ENCODE data around the gene KLF2.

KLF2 gene

DNA sequence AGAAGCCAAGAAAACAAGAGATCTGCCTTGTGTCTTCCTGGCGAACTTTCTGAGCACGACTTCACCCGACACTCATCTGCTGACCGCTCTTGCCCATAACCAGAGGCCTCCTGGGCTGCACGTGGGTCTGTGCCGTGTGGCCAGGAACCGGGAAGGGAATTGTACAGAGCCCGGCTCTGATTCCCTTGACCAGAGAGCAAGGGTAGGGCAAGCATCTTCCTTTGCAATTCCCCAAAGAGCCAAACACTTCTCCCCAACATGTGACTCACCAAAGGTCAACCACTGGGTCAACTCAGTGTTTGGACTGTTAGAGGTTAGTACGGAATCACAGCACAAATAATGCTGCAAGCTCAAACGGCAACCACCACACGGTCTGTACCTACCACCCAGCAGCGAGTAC is 48.9 kb downstream of the KLF2 start:
- no peaks in the 10 kb centered on the region for H3K9me2 ChIP-seq (replicated peaks; ENCODE audit: insufficient read depth, low read length)
- no peaks in the 10 kb centered on the region for H3K9me3 ChIP-seq (replicated peaks; ENCODE audit: insufficient read depth, low read length)
- H3F3A ChIP-seq (ENCODE audit: insufficient read depth, low read length): peaks cover 27% of the 10 kb centered on the region
- H3K27me3 ChIP-seq (replicated peaks; ENCODE audit: insufficient read depth, low read length): no peaks in the 10 kb centered on the region
- H3K4me2 ChIP-seq (ENCODE audit: low read depth, low read length): no peak overlapping the region
- no peak for TF ChIP-seq EZH2phosphoT487 (IDR thresholded peaks at IDR 0.05; ENCODE audit: low read length)
- TF ChIP-seq, protein P1, sequence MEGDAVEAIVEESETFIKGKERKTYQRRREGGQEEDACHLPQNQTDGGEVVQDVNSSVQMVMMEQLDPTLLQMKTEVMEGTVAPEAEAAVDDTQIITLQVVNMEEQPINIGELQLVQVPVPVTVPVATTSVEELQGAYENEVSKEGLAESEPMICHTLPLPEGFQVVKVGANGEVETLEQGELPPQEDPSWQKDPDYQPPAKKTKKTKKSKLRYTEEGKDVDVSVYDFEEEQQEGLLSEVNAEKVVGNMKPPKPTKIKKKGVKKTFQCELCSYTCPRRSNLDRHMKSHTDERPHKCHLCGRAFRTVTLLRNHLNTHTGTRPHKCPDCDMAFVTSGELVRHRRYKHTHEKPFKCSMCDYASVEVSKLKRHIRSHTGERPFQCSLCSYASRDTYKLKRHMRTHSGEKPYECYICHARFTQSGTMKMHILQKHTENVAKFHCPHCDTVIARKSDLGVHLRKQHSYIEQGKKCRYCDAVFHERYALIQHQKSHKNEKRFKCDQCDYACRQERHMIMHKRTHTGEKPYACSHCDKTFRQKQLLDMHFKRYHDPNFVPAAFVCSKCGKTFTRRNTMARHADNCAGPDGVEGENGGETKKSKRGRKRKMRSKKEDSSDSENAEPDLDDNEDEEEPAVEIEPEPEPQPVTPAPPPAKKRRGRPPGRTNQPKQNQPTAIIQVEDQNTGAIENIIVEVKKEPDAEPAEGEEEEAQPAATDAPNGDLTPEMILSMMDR (IDR thresholded peaks at IDR 0.05; ENCODE audit: low read length): no peak
- TF ChIP-seq EZH2 (optimal IDR thresholded peaks at IDR 0.05; ENCODE audit: low read depth, low read length): no peak
- peaks cover 6% of the 10 kb centered on the region for H3K79me2 ChIP-seq (ENCODE audit: low read length)
- peaks cover 50% of the 10 kb centered on the region for H3K4me1 ChIP-seq (ENCODE audit: low read length)
- DNase-seq: no peak
- H3K4me3 ChIP-seq (ENCODE audit: low read length): no peak overlapping the region
- H3K27ac ChIP-seq (ENCODE audit: low read length): peak overlapping the region; percentile 93; the same call in 1 of the 2 replicates
- no peaks in the 10 kb centered on the region for H4K20me1 ChIP-seq (ENCODE audit: insufficient read depth, low read length)
- H2AFZ ChIP-seq (ENCODE audit: low read length): no peak overlapping the region
- H3K36me3 ChIP-seq (replicated peaks; ENCODE audit: insufficient read depth, low read length): no peaks in the 10 kb centered on the region
- H3K9ac ChIP-seq (ENCODE audit: low read length): no peak overlapping the region

DNA sequence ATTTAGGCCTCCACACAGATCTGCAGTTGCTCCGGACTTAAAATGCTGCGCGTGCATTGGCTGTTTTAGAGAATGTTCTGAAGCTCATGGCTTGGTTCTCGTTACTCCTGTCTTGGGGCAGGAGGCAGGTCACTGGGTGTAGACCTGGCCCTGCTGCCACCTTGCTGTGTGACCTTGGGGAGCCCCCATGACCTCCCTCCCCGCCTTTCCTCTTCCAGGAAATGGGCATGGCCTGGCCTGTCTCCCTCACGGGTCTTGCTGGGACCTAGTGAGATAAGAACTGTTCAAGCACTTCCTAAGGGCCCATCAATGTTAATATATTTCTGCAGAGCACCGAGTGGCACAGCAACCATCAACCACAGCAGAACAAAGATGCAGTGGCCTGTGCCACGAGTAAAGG is 49.4 kb downstream of the KLF2 start:
- Histone ChIP-seq H3K9me3 (replicated peaks; ENCODE audit: insufficient read depth, low read length) (no peaks in the 10 kb centered on the region), H3F3A (ENCODE audit: insufficient read depth, low read length) (peaks cover 27% of the 10 kb centered on the region), H3K9me2 (replicated peaks; ENCODE audit: insufficient read depth, low read length) (no peaks in the 10 kb centered on the region), H3K4me3 (ENCODE audit: low read length) (no peak overlapping the region), H3K9ac (ENCODE audit: low read length) (no peak overlapping the region), H3K4me2 (ENCODE audit: low read depth, low read length) (no peak overlapping the region), H3K27me3 (replicated peaks; ENCODE audit: insufficient read depth, low read length) (no peaks in the 10 kb centered on the region), H3K4me1 (ENCODE audit: low read length) (peaks cover 45% of the 10 kb centered on the region), H3K27ac (ENCODE audit: low read length) (no peak overlapping the region), H3K79me2 (ENCODE audit: low read length) (peaks cover 2% of the 10 kb centered on the region; the same call in 1 of the 2 replicates), H4K20me1 (ENCODE audit: insufficient read depth, low read length) (no peaks in the 10 kb centered on the region), H2AFZ (ENCODE audit: low read length) (no peak overlapping the region), H3K36me3 (replicated peaks; ENCODE audit: insufficient read depth, low read length) (no peaks in the 10 kb centered on the region)
- TF ChIP-seq EZH2phosphoT487 (IDR thresholded peaks at IDR 0.05; ENCODE audit: low read length) (no peak), EZH2 (optimal IDR thresholded peaks at IDR 0.05; ENCODE audit: low read depth, low read length) (no peak)
- TF ChIP-seq, protein P1 (IDR thresholded peaks at IDR 0.05; ENCODE audit: low read length): no peak
- no peak for DNase-seq

DNA sequence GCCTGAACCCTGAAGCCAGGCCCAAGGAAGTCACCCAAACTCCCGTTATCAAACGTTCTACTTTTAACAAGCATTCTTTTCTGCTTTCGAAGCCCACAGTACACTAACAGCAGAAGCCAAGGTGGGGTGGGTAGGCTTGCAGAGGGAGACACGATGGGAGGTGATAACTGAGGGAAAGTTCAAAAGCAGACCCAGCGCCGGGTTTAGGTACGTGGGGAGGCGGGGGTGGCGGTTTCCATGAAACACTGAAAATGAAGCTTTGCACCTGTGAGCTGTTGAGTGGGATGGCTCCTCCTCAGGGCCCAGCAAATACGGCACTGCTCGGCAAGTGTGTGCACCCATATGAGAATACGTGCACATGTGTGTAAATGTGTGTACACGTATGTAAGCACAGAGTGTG is 49.8 kb downstream of the KLF2 start:
- H3K4me3 ChIP-seq (ENCODE audit: low read length): no peak overlapping the region
- no peaks in the 10 kb centered on the region for H3K9me2 ChIP-seq (replicated peaks; ENCODE audit: insufficient read depth, low read length)
- no peaks in the 10 kb centered on the region for H3K79me2 ChIP-seq (ENCODE audit: low read length)
- H3K27ac ChIP-seq (ENCODE audit: low read length): no peak overlapping the region
- no peaks in the 10 kb centered on the region for H3K27me3 ChIP-seq (replicated peaks; ENCODE audit: insufficient read depth, low read length)
- H3K9me3 ChIP-seq (replicated peaks; ENCODE audit: insufficient read depth, low read length): no peaks in the 10 kb centered on the region
- no peaks in the 10 kb centered on the region for H3K36me3 ChIP-seq (replicated peaks; ENCODE audit: insufficient read depth, low read length)
- peaks cover 41% of the 10 kb centered on the region for H3K4me1 ChIP-seq (ENCODE audit: low read length)
- H3K9ac ChIP-seq (ENCODE audit: low read length): no peak overlapping the region
- no peak overlapping the region for H3K4me2 ChIP-seq (ENCODE audit: low read depth, low read length)
- H3F3A ChIP-seq (ENCODE audit: insufficient read depth, low read length): peaks cover 27% of the 10 kb centered on the region
- DNase-seq: no peak
- no peak for TF ChIP-seq EZH2phosphoT487 (IDR thresholded peaks at IDR 0.05; ENCODE audit: low read length)
- TF ChIP-seq, protein P1 (IDR thresholded peaks at IDR 0.05; ENCODE audit: low read length): no peak
- no peak overlapping the region for H2AFZ ChIP-seq (ENCODE audit: low read length)
- no peaks in the 10 kb centered on the region for H4K20me1 ChIP-seq (ENCODE audit: insufficient read depth, low read length)
